Adrenal gland (tissue), 5 donors: ENCODE data around the gene GSK3B.

Experiments
- POLR2A ChIP-seq, 2 donors: fragments of 450-650 bp; IDR thresholded peaks; one replicate each; pipeline ENCODE4 v1.6.1; 2017; ENCODE audit warnings: antibody characterized with exemption in 2 of 2, mild to moderate bottlenecking in 2 of 2, moderate library complexity in 1 of 2
- TF ChIP-seq, protein P1 (sequence below), 6 experiments: fragments of 450-650 bp in 4 of 6; fragments of 200-600 bp in 2 of 6; sonication (generic) in 1 of 6; IDR thresholded peaks; 1 replicate in 5 of 6; 2 replicates in 1 of 6; pipeline versions ENCODE4 v1.5.1 to v1.8.0; 2016 to 2021; ENCODE audit warnings: antibody characterized with exemption in 6 of 6, mild to moderate bottlenecking in 2 of 6, moderate library complexity in 1 of 6
- donor health status: DM: no; HTN: no; CAD: no.

DNA sequence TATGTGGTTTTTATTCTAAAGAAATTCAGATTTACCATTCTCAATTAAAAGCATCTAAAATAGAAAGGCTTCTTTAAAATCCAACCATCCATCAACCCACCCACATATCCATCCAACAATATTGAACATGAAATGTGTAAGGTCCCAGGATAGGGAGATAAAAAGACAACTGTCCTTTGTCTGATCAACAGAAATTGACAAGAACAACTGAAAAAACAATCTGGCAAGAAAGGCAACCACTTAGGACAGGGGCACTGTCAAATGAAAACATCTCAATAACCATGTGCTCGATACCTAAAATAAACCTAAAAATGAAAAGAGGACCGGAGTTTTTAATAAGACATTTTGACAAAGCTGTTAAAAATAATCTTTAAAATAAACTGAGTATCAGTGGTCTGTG is 245.1 kb downstream of the GSK3B start:
- no peak for TF ChIP-seq POLR2A (IDR thresholded peaks at IDR 0.05)
- TF ChIP-seq, protein P1, sequence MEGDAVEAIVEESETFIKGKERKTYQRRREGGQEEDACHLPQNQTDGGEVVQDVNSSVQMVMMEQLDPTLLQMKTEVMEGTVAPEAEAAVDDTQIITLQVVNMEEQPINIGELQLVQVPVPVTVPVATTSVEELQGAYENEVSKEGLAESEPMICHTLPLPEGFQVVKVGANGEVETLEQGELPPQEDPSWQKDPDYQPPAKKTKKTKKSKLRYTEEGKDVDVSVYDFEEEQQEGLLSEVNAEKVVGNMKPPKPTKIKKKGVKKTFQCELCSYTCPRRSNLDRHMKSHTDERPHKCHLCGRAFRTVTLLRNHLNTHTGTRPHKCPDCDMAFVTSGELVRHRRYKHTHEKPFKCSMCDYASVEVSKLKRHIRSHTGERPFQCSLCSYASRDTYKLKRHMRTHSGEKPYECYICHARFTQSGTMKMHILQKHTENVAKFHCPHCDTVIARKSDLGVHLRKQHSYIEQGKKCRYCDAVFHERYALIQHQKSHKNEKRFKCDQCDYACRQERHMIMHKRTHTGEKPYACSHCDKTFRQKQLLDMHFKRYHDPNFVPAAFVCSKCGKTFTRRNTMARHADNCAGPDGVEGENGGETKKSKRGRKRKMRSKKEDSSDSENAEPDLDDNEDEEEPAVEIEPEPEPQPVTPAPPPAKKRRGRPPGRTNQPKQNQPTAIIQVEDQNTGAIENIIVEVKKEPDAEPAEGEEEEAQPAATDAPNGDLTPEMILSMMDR (IDR thresholded peaks at IDR 0.05) = no peak
